Nephron progenitor cell (in vitro differentiated cells): Measurements from ENCODE around the gene LAMP1.

Source experiments
- DNase-seq: peaks from one replicate; pipeline ENCODE4 v3.0.0; 2021
- H3K27ac Mint-ChIP-seq: 2 replicates; pipeline ENCODE4 v1.8.0; 2021; ENCODE audit warnings: mild to moderate bottlenecking, moderate library complexity, mixed read lengths
- H3K27me3 Mint-ChIP-seq: 2 replicates; pipeline ENCODE4 v1.8.0; 2021; ENCODE audit warnings: mild to moderate bottlenecking, low read depth, mixed read lengths; ENCODE audit not compliant: poor library complexity
- H3K36me3 Mint-ChIP-seq: 2 replicates; pipeline ENCODE4 v1.8.0; 2021; ENCODE audit warnings: low read depth, mixed read lengths
- H3K4me1 Mint-ChIP-seq: 2 replicates; pipeline ENCODE4 v1.8.0; 2021; ENCODE audit warnings: mixed read lengths
- H3K4me3 Mint-ChIP-seq: 2 replicates; pipeline ENCODE4 v1.8.0; 2021; ENCODE audit warnings: mild to moderate bottlenecking, moderate library complexity, mixed read lengths
- H3K9me3 Mint-ChIP-seq: 2 replicates; pipeline ENCODE4 v1.8.0; 2021; ENCODE audit warnings: mild to moderate bottlenecking, moderate library complexity, mixed read lengths
- CTCF ChIP-seq: fragments of 200-600 bp; sonication (generic); IDR thresholded peaks from 2 replicates; pipeline ENCODE4 v1.5.0; 2021; ENCODE audit warnings: antibody characterized with exemption

Gene LAMP1

DNA sequence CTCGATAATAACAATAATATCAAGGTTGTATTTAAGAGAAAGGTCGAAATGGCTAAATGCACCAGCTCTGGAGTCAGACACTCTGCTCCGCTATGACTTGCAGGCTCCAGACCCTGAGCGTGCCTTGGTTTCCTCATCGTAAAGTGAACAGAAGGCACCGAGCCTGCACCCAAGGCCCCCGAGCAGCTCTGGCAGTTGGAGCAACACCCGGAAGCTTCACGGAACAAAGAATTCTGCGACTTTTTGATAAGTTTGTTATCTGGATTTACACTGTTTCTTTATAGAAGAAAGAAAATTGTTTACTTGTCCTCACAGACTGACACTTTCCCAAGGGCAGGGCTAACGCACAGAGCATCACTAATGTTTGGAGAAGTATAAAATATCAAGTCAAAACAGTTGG, 62.5 kb downstream of the LAMP1 start:
- no peak overlapping the region for H3K4me3 Mint-ChIP-seq
- H3K27ac Mint-ChIP-seq: no peak overlapping the region
- H3K9me3 Mint-ChIP-seq: no peaks in the 10 kb centered on the region
- H3K36me3 Mint-ChIP-seq: peaks cover 10% of the 10 kb centered on the region
- H3K4me1 Mint-ChIP-seq: peaks cover 10% of the 10 kb centered on the region
- no peak for TF ChIP-seq CTCF
- peaks cover 32% of the 10 kb centered on the region for H3K27me3 Mint-ChIP-seq
- no peak for DNase-seq

DNA sequence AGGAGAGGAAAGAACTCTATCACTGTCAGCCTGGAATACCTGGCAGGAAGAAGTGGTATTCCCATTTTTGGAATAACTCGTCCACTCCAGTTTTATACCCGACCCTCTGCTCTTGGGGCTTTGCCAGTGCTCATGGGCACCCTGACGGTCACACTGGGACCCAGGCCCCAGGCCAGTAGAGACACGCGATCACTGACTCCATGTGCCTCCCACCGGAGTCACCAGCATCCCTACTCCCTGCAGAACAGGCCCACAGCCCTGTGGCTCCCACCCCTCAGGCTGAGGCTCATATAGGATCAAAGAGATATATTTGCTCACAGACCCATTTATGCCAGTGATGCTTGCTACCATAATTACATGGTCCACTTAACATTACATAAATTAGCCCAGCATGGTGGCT, 63.4 kb downstream of the LAMP1 start:
- Mint-ChIP-seq H3K4me3 (no peak overlapping the region), H3K36me3 (peaks cover 8% of the 10 kb centered on the region), H3K27me3 (peaks cover 32% of the 10 kb centered on the region), H3K4me1 (peaks cover 13% of the 10 kb centered on the region), H3K9me3 (no peaks in the 10 kb centered on the region), H3K27ac (no peak overlapping the region)
- DNase-seq: no peak
- no peak for TF ChIP-seq CTCF

DNA sequence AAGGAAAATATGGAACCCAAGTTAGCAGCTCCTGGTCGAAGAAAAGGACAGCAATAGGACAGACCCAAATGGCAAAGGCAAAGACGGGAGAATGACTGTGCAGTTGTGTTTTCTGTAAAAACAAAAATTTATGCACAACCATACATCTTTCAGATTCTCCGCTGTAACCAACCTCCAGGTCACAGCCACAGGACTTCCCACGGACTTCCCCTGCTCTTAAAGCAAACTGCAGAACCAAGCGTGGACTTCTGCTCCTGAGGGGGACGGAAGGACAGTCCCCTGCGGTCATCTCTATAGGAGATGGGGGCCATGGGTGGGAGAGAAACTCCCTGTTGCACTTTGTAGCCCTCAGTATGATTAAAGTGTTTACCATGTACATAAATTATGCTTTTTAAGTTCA, 64.4 kb downstream of the LAMP1 start:
- Mint-ChIP-seq H3K4me3 (peak overlapping the region; percentile 40), H3K27ac (no peak overlapping the region), H3K36me3 (peaks cover 5% of the 10 kb centered on the region), H3K27me3 (peaks cover 32% of the 10 kb centered on the region), H3K9me3 (no peaks in the 10 kb centered on the region), H3K4me1 (peaks cover 19% of the 10 kb centered on the region)
- DNase-seq: no peak
- TF ChIP-seq CTCF: no peak

GRCh38 chr13:113364311-113364889, 67.4 kb downstream of the LAMP1 start:
- Mint-ChIP-seq H3K27ac (no peak overlapping the region), H3K36me3 (no peaks in the 10 kb centered on the region), H3K4me1 (peaks cover 32% of the 10 kb centered on the region), H3K27me3 (peaks cover 26% of the 10 kb centered on the region), H3K4me3 (peak overlapping the region; percentile 32), H3K9me3 (no peaks in the 10 kb centered on the region)
- TF ChIP-seq CTCF: no peak
- DNase-seq: no peak

DNA sequence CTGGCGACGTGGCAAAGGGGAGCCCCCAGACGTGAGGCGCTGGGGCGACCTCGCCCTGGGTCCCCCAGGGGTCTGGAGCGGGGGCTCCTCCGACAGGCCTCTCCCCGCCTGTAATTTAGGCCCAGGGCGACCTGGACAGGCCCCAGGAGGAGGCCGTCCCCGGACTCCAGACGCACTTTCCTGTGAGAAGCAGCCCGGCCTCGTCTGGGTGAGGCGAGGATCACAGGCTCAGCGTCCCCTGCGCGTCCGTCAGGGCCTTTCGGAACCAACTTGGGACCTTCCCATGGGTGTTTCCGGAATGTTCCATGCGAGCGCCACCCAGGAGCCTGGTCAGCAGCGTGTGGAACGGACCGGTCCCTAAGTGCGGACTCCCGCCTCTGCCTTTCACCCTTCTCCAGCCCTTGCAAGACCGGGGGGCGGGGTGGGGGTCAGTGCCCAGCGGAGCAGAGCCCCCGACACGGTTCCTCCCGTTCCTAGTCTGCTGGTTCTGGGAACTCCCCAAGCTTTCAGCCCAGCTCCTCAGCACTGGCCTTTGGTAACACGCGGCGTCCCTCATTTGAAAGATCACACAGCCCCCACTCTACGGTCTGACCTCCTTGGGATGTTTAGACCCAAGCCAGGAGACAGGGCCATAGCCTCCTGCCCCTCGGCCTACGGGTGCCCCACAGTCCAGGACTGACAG, 68.0 kb downstream of the LAMP1 start:
- peaks cover 23% of the 10 kb centered on the region for H3K27me3 Mint-ChIP-seq
- TF ChIP-seq CTCF: no peak
- H3K9me3 Mint-ChIP-seq: no peaks in the 10 kb centered on the region
- peak; percentile 23 for DNase-seq
- H3K36me3 Mint-ChIP-seq: no peaks in the 10 kb centered on the region
- H3K4me3 Mint-ChIP-seq: peak overlapping the region; percentile 75
- no peak overlapping the region for H3K27ac Mint-ChIP-seq
- H3K4me1 Mint-ChIP-seq: peaks cover 32% of the 10 kb centered on the region

DNA sequence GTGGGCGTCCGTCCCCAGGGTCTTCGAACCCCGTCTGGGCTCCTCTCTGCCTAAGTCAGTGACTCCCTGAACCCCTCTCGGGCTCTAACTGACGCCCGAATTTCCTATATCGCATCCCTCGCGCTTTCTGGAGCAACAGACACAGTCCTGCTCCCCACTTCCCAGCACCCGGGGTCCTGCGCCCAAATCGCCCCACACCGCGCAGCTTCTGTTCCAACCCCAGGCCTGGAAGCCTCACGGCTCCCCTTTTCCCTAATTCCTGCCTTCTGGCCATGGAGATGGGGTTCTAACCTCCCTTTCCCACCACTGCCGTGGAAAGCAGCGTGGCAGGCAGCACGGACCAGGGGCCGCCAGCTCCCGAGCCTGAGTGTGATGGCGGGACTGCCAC, 68.5 kb downstream of the LAMP1 start:
- Mint-ChIP-seq H3K4me3 (peak overlapping the region; percentile 75), H3K36me3 (no peaks in the 10 kb centered on the region), H3K9me3 (no peaks in the 10 kb centered on the region), H3K27ac (peak overlapping the region; percentile 69), H3K27me3 (peaks cover 23% of the 10 kb centered on the region), H3K4me1 (peaks cover 32% of the 10 kb centered on the region)
- DNase-seq: no peak
- no peak for TF ChIP-seq CTCF
